Adipocyte (in vitro differentiated cells): ENCODE measurements around the gene ADAMTSL3.

ENCODE experiments used
- DNase-seq: peaks from one replicate; pipeline ENCODE4 v3.0.0-alpha.2; 2015; ENCODE audit warnings: low read depth
- H3K27me3 ChIP-seq: replicated peaks from 2 replicates; pipeline ENCODE4 v1.7.0; 2013; ENCODE audit warnings: mild to moderate bottlenecking, low read length, moderate library complexity; ENCODE audit not compliant: control insufficient read depth, insufficient read depth
- H3K36me3 ChIP-seq: 2 replicates; pipeline ENCODE4 v1.7.0; 2013; ENCODE audit warnings: low read length, mild to moderate bottlenecking, moderate library complexity; ENCODE audit not compliant: control insufficient read depth, insufficient read depth, severe bottlenecking
- H3K4me1 ChIP-seq: 2 replicates; pipeline ENCODE4 v1.7.0; 2013; ENCODE audit warnings: mild to moderate bottlenecking, low read length, moderate library complexity; ENCODE audit not compliant: control insufficient read depth, insufficient read depth
- H3K4me3 ChIP-seq: 2 replicates; pipeline ENCODE4 v1.7.0; 2013; ENCODE audit warnings: mild to moderate bottlenecking, low read length, moderate library complexity
- H3K9ac ChIP-seq: 2 replicates; pipeline ENCODE4 v1.7.0; 2013; ENCODE audit warnings: mild to moderate bottlenecking, low read length, moderate library complexity
- H3K9me3 ChIP-seq: 2 replicates; pipeline ENCODE4 v1.7.0; 2013; ENCODE audit warnings: mild to moderate bottlenecking, low read length, moderate library complexity; ENCODE audit not compliant: control insufficient read depth

ADAMTSL3 gene

GRCh38 chr15:83914906-83915305 is 261.0 kb downstream of the ADAMTSL3 start:
- no peaks in the 10 kb centered on the region for H3K36me3 ChIP-seq
- H3K27me3 ChIP-seq: no peaks in the 10 kb centered on the region
- no peak overlapping the region for H3K9ac ChIP-seq
- H3K9me3 ChIP-seq: no peaks in the 10 kb centered on the region
- DNase-seq: no peak
- peaks cover 5% of the 10 kb centered on the region for H3K4me1 ChIP-seq
- no peak overlapping the region for H3K4me3 ChIP-seq

GRCh38 chr15:83917432-83917831 is 263.5 kb downstream of the ADAMTSL3 start:
- H3K4me3 ChIP-seq: no peak overlapping the region
- H3K4me1 ChIP-seq: peaks cover 5% of the 10 kb centered on the region
- no peaks in the 10 kb centered on the region for H3K36me3 ChIP-seq
- DNase-seq: no peak
- H3K9ac ChIP-seq: no peak overlapping the region
- no peaks in the 10 kb centered on the region for H3K9me3 ChIP-seq
- no peaks in the 10 kb centered on the region for H3K27me3 ChIP-seq

GRCh38 chr15:83918011-83918410 is 264.1 kb downstream of the ADAMTSL3 start:
- no peak for DNase-seq
- H3K4me1 ChIP-seq: peaks cover 11% of the 10 kb centered on the region
- no peak overlapping the region for H3K4me3 ChIP-seq
- no peaks in the 10 kb centered on the region for H3K9me3 ChIP-seq
- no peak overlapping the region for H3K9ac ChIP-seq
- H3K36me3 ChIP-seq: no peaks in the 10 kb centered on the region
- no peaks in the 10 kb centered on the region for H3K27me3 ChIP-seq

GRCh38 chr15:83919319-83919830 is 265.5 kb downstream of the ADAMTSL3 start:
- no peaks in the 10 kb centered on the region for H3K27me3 ChIP-seq
- peaks cover 15% of the 10 kb centered on the region for H3K4me1 ChIP-seq
- H3K36me3 ChIP-seq: no peaks in the 10 kb centered on the region
- H3K4me3 ChIP-seq: no peak overlapping the region
- no peak for DNase-seq
- no peaks in the 10 kb centered on the region for H3K9me3 ChIP-seq
- H3K9ac ChIP-seq: no peak overlapping the region

GRCh38 chr15:83919978-83920510 is 266.1 kb downstream of the ADAMTSL3 start:
- H3K9ac ChIP-seq: no peak overlapping the region
- no peaks in the 10 kb centered on the region for H3K9me3 ChIP-seq
- H3K4me3 ChIP-seq: no peak overlapping the region
- H3K27me3 ChIP-seq: no peaks in the 10 kb centered on the region
- peaks cover 15% of the 10 kb centered on the region for H3K4me1 ChIP-seq
- no peaks in the 10 kb centered on the region for H3K36me3 ChIP-seq
- no peak for DNase-seq

- H3K27me3 ChIP-seq: no peaks in the 10 kb centered on the region
- no peaks in the 10 kb centered on the region for H3K36me3 ChIP-seq
- no peak overlapping the region for H3K9ac ChIP-seq
- peaks cover 15% of the 10 kb centered on the region for H3K4me1 ChIP-seq
- no peaks in the 10 kb centered on the region for H3K9me3 ChIP-seq
- H3K4me3 ChIP-seq: no peak overlapping the region
- DNase-seq: no peak
Observed at GRCh38 chr15:83922649-83923294, 268.8 kb downstream of the ADAMTSL3 start.

- no peaks in the 10 kb centered on the region for H3K36me3 ChIP-seq
- H3K9me3 ChIP-seq: no peaks in the 10 kb centered on the region
- no peak overlapping the region for H3K4me3 ChIP-seq
- peaks cover 10% of the 10 kb centered on the region for H3K4me1 ChIP-seq
- no peak for DNase-seq
- no peaks in the 10 kb centered on the region for H3K27me3 ChIP-seq
- H3K9ac ChIP-seq: no peak overlapping the region
Observed at GRCh38 chr15:83926116-83926515, 272.2 kb downstream of the ADAMTSL3 start.

GRCh38 chr15:83927704-83928391 is 273.9 kb downstream of the ADAMTSL3 start:
- no peak for DNase-seq
- Histone ChIP-seq H3K9me3 (no peaks in the 10 kb centered on the region), H3K4me3 (no peak overlapping the region), H3K9ac (no peak overlapping the region), H3K27me3 (no peaks in the 10 kb centered on the region), H3K36me3 (no peaks in the 10 kb centered on the region), H3K4me1 (peaks cover 6% of the 10 kb centered on the region)

GRCh38 chr15:83928392-83928734 is 274.4 kb downstream of the ADAMTSL3 start:
- Histone ChIP-seq H3K9me3 (no peaks in the 10 kb centered on the region), H3K4me1 (peaks cover 1% of the 10 kb centered on the region)
- no peak for DNase-seq

GRCh38 chr15:83928878-83929418 is 275.0 kb downstream of the ADAMTSL3 start:
- no peak for DNase-seq

More at GRCh38 chr15:83928392-83928734, 274.4 kb downstream of the ADAMTSL3 start:
- Histone ChIP-seq H3K9ac (no peak overlapping the region), H3K27me3 (no peaks in the 10 kb centered on the region), H3K4me3 (no peak overlapping the region), H3K36me3 (no peaks in the 10 kb centered on the region)

GRCh38 chr15:83929619-83930018 is 275.7 kb downstream of the ADAMTSL3 start:
- no peak overlapping the region for H3K9ac ChIP-seq
- no peaks in the 10 kb centered on the region for H3K4me1 ChIP-seq
- no peak for DNase-seq
- H3K4me3 ChIP-seq: no peak overlapping the region
- H3K36me3 ChIP-seq: no peaks in the 10 kb centered on the region
- no peaks in the 10 kb centered on the region for H3K27me3 ChIP-seq
- no peaks in the 10 kb centered on the region for H3K9me3 ChIP-seq

More at GRCh38 chr15:83928878-83929418, 275.0 kb downstream of the ADAMTSL3 start:
- no peaks in the 10 kb centered on the region for H3K4me1 ChIP-seq
- no peaks in the 10 kb centered on the region for H3K36me3 ChIP-seq
- no peaks in the 10 kb centered on the region for H3K9me3 ChIP-seq
- no peak overlapping the region for H3K9ac ChIP-seq
- no peak overlapping the region for H3K4me3 ChIP-seq
- no peaks in the 10 kb centered on the region for H3K27me3 ChIP-seq
